ENCODE data around the gene IGDCC3.

- no peak for TF ChIP-seq POLR2A (IDR thresholded peaks at IDR 0.05)
- TF ChIP-seq CTCF (IDR thresholded peaks at IDR 0.05 in 8 of 11, conservative IDR thresholded peaks at IDR 0.05 in 3 of 11), result no peak
Observed at GRCh38 chr15:65328506-65329287, 49.1 kb downstream of the IGDCC3 start.
